DOHH2 (cell line): Measurements from ENCODE around the gene NEMP1.
"Not testable (repeated sequence)": the region's sequence is repeated elsewhere in the genome, so short reads cannot be mapped to it uniquely, and the experiment has no call there.

ENCODE experiments used
- H3F3A ChIP-seq: fragments of 200-600 bp; sonication (generic), shearing (Covaris generic); 2 replicates; pipeline ENCODE4 v1.6.0; 2016; ENCODE audit warnings: antibody characterized with exemption, mild to moderate bottlenecking; ENCODE audit not compliant: control insufficient read depth, insufficient read depth
- H3K27ac ChIP-seq: fragments of 200-600 bp; sonication (generic); 2 replicates; pipeline ENCODE4 v1.5.1; 2014; ENCODE audit warnings: low read depth, mild to moderate bottlenecking, low read length, moderate library complexity
- H3K27me3 ChIP-seq: fragments of 200-600 bp; sonication (generic); 2 replicates; pipeline ENCODE4 v1.6.1; 2014; ENCODE audit warnings: mild to moderate bottlenecking, low read length, mixed read lengths; ENCODE audit not compliant: control insufficient read depth
- H3K36me3 ChIP-seq: fragments of 200-600 bp; sonication (generic); 2 replicates; pipeline ENCODE4 v1.6.1; 2014; ENCODE audit warnings: mild to moderate bottlenecking, low read length, moderate library complexity, mixed read lengths; ENCODE audit not compliant: control insufficient read depth
- H3K4me1 ChIP-seq: fragments of 200-600 bp; sonication (generic); 2 replicates; pipeline ENCODE4 v1.6.1; 2014; ENCODE audit warnings: mild to moderate bottlenecking, low read length, mixed read lengths; ENCODE audit not compliant: control insufficient read depth
- H3K4me2 ChIP-seq: fragments of 200-600 bp; sonication (generic); 2 replicates; pipeline ENCODE4 v1.6.0; 2014; ENCODE audit warnings: mild to moderate bottlenecking, low read length, moderate library complexity
- H3K4me3 ChIP-seq: fragments of 200-600 bp; sonication (generic); 2 replicates; pipeline ENCODE4 v1.5.1; 2014; ENCODE audit warnings: mild to moderate bottlenecking, low read length, mixed read lengths
- H3K79me2 ChIP-seq: fragments of 200-600 bp; sonication (generic); 2 replicates; pipeline ENCODE4 v1.6.1; 2014; ENCODE audit warnings: mild to moderate bottlenecking, low read length, mixed read lengths; ENCODE audit not compliant: control insufficient read depth
- H3K9me2 ChIP-seq: fragments of 200-600 bp; sonication (generic); replicated peaks from 2 replicates; pipeline ENCODE4 v1.6.1; 2014; ENCODE audit warnings: mild to moderate bottlenecking, low read length, mixed read lengths; ENCODE audit not compliant: control insufficient read depth
- H3K9me3 ChIP-seq: fragments of 200-600 bp; sonication (generic); 2 replicates; pipeline ENCODE4 v1.6.1; 2014; ENCODE audit warnings: antibody characterized with exemption, low read length, mixed read lengths; ENCODE audit not compliant: control insufficient read depth, insufficient read depth
- H4K20me1 ChIP-seq: fragments of 200-600 bp; sonication (generic); 2 replicates; pipeline ENCODE4 v1.6.0; 2014; ENCODE audit warnings: low read depth, mild to moderate bottlenecking, antibody characterized with exemption, low read length, moderate library complexity; ENCODE audit not compliant: control insufficient read depth, insufficient read depth
- EZH2phosphoT487 ChIP-seq: fragments of 200-600 bp; sonication (generic); IDR thresholded peaks from 2 replicates; pipeline ENCODE4 v1.6.1; 2017; ENCODE audit warnings: borderline replicate concordance, mild to moderate bottlenecking, antibody characterized with exemption, low read length, moderate library complexity, mixed read lengths
- TF ChIP-seq, protein P1 (sequence below): fragments of 200-600 bp; sonication (generic); IDR thresholded peaks from one replicate; pipeline ENCODE4 v1.5.1; 2014; ENCODE audit warnings: antibody characterized with exemption, mild to moderate bottlenecking, low read depth, low read length; ENCODE audit not compliant: poor library complexity, severe bottlenecking

Gene NEMP1

DNA sequence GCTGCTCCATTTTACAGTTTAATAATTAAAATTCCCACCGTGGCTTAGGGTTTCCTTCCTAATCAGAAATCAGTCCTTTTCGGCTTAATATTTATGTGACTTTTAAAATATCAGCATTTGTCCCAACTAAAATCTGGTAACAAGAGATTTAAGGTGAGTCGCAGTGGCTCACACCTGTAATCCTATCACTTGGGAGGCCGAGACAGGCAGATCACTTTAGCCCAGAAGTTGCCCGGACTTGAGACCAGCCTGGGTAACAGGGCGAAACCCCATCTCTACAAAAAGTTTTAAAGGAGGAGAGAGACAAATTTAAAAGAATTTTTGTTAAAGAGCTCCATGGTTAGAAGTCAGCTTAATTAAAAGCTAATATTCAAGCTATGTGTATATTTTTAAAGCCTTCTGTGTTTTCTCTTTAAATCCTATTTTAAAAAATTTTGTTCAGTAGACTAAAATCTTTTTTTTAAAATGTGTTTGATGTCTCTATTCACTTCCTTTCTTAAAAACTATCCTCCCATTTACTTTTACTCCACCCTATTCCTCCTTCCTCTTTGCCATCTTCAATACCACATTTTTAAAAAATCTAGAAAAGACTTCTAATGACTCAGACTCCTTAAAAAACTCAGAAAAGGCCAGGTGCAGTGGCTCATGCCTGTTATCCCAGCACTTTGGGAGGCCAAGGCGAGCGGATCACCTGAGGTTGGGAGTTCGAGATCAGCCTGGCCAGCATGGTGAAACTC is 58.4 kb downstream of the NEMP1 start:
- TF ChIP-seq, protein P1, sequence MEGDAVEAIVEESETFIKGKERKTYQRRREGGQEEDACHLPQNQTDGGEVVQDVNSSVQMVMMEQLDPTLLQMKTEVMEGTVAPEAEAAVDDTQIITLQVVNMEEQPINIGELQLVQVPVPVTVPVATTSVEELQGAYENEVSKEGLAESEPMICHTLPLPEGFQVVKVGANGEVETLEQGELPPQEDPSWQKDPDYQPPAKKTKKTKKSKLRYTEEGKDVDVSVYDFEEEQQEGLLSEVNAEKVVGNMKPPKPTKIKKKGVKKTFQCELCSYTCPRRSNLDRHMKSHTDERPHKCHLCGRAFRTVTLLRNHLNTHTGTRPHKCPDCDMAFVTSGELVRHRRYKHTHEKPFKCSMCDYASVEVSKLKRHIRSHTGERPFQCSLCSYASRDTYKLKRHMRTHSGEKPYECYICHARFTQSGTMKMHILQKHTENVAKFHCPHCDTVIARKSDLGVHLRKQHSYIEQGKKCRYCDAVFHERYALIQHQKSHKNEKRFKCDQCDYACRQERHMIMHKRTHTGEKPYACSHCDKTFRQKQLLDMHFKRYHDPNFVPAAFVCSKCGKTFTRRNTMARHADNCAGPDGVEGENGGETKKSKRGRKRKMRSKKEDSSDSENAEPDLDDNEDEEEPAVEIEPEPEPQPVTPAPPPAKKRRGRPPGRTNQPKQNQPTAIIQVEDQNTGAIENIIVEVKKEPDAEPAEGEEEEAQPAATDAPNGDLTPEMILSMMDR = no peak
- TF ChIP-seq EZH2phosphoT487 = no peak
- H3F3A ChIP-seq = no peaks in the 10 kb centered on the region

DNA sequence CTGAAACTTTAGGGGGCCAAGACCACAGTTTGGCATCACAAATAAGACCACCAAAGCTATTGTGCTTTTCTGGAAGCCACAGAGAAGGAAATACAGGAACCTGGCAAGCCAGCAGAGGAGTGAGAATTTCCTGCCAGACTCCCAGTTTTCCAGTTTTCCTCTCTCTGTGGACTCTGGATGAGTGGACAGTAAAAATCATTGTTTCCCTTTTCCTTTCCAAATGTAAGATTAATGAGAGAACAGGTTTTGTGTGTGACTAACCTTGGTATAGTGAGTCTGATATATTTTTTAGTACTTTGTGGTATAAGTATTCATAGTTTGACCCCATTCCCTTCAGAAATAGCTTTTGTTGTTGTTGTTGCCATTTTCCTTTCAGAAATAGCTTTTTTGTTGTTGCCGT is 59.7 kb downstream of the NEMP1 start:
- no peaks in the 10 kb centered on the region for H3K79me2 ChIP-seq
- H4K20me1 ChIP-seq = no peaks in the 10 kb centered on the region
- H3K4me1 ChIP-seq = no peaks in the 10 kb centered on the region
- H3K4me2 ChIP-seq = no peak overlapping the region
- H3K27ac ChIP-seq = no peak overlapping the region
- no peak for TF ChIP-seq EZH2phosphoT487
- TF ChIP-seq, protein P1 = no peak
- H3K9me2 ChIP-seq = no peaks in the 10 kb centered on the region
- no peaks in the 10 kb centered on the region for H3F3A ChIP-seq
- H3K9me3 ChIP-seq = no peaks in the 10 kb centered on the region
- H3K27me3 ChIP-seq = peaks cover 25% of the 10 kb centered on the region
- no peaks in the 10 kb centered on the region for H3K36me3 ChIP-seq
- no peak overlapping the region for H3K4me3 ChIP-seq

More for the DNA sequence above, 58.4 kb downstream of the NEMP1 start:
- no peak overlapping the region for H3K4me2 ChIP-seq
- H3K4me1 ChIP-seq = no peaks in the 10 kb centered on the region
- H3K27me3 ChIP-seq = peaks cover 12% of the 10 kb centered on the region
- H3K36me3 ChIP-seq = no peaks in the 10 kb centered on the region
- H3K9me2 ChIP-seq = no peaks in the 10 kb centered on the region
- H4K20me1 ChIP-seq = no peaks in the 10 kb centered on the region
- no peak overlapping the region for H3K4me3 ChIP-seq
- no peaks in the 10 kb centered on the region for H3K79me2 ChIP-seq
- no peak overlapping the region for H3K27ac ChIP-seq
- H3K9me3 ChIP-seq = no peaks in the 10 kb centered on the region

DNA sequence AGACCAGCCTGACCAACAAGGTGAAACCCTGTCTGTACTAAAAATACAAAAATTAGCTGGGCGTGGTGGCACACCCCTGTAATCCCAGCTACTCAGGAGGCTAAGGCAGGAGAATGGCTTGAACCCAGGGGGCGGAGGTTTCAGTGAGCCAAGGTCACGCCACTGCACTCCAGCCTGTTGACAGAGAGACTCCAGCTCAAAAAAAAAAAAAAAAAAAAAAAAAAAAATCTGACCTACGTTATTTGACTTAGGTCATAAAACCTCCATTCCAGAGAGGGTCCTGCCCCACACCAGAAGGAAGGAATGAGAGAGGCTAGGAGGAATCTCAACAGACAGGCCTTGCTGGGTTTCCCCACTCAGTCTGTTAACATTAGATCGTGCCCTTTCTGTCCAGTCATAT is 60.2 kb downstream of the NEMP1 start:
- not testable (repeated sequence) for H3K9me2 ChIP-seq, H3K27ac ChIP-seq, H3K4me1 ChIP-seq, H3K79me2 ChIP-seq, H3K36me3 ChIP-seq, H3K9me3 ChIP-seq, H4K20me1 ChIP-seq, H3F3A ChIP-seq, H3K4me2 ChIP-seq, H3K4me3 ChIP-seq
- peaks cover 30% of the 10 kb centered on the region for H3K27me3 ChIP-seq

DNA sequence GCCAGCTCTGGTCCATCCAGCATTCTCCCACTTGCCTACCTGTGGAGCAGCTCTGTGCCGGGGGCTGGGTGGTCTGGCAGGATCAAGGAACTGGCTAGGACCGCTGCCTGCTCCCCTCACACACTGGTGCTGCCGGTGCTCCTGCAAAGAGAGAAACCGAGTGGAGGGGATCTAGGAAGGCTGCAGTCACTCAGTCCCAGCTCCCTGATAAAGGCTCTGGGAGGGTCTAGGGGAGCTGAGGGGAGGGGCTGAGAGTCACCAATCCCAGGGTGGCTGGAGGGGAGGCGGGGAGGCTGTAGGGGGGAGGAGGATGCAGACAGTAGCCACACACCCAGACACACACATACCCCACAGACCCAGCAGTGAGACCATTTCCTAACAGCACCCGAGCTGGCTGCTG is 62.2 kb downstream of the NEMP1 start, which contains the start of gene TAC3:
TAC3 (minus strand) TSS at position 182 of the 400 bp plus-strand sequence. CDS start 732 bp downstream, outside the sequence.
- no peak within 1 kb of the TSS for H3K4me2 ChIP-seq
- no peaks in the 10 kb centered on the region for H4K20me1 ChIP-seq
- H3K36me3 ChIP-seq = no peaks in the 10 kb centered on the region
- no peaks in the 10 kb centered on the region for H3K4me1 ChIP-seq
- TF ChIP-seq, protein P1 = no peak
- TF ChIP-seq EZH2phosphoT487 = no peak
- H3K9me2 ChIP-seq = no peaks in the 10 kb centered on the region
- H3K79me2 ChIP-seq = no peaks in the 10 kb centered on the region
- no peak within 1 kb of the TSS for H3K27ac ChIP-seq
- H3F3A ChIP-seq = no peaks in the 10 kb centered on the region
- no peaks in the 10 kb centered on the region for H3K9me3 ChIP-seq
- peaks cover 45% of the 10 kb centered on the region for H3K27me3 ChIP-seq
- H3K4me3 ChIP-seq = no peak within 1 kb of the TSS
